Fibroblast of mammary gland (primary cell): ENCODE measurements around the gene ECEL1.
"Not testable (repeated sequence)": the region's sequence is repeated elsewhere in the genome, so short reads cannot be mapped to it uniquely, and the experiment has no call there.

Source experiments
- DNase-seq: peaks from one replicate; pipeline ENCODE4 v3.0.0-alpha.2; 2010; ENCODE audit warnings: low read depth
- H3K4me3 ChIP-seq: 2 replicates; pipeline ENCODE4 v1.5.1; 2011; ENCODE audit warnings: low read depth, mild to moderate bottlenecking, low read length, moderate library complexity; ENCODE audit not compliant: control insufficient read depth
- TF ChIP-seq, protein P1 (sequence below): conservative IDR thresholded peaks from 2 replicates; pipeline ENCODE4 v1.5.1; 2011; ENCODE audit warnings: low read depth, low read length, inconsistent platforms; ENCODE audit not compliant: control insufficient read depth, insufficient read depth

Gene ECEL1

DNA sequence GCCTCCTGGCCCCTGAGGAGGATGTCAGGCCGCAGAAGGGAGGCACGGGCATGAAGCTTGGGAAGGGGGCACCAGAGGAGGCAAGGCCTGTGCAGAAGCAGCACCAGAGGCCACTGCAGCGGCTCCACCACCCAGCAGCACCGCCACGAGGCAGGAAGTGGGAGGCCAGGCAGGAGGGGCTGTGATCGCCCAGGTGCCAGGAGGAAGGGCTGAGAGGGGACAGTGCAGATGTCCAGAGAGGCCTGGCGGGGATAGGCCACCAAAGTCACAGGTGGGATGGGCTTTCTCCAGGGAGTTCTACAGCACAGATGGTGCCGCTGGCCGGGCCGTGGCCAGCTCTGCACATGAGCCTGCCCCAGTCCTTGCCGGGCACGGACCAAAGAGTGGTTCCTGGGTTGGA, 37.7 kb downstream of the ECEL1 start:
- H3K4me3 ChIP-seq = no peak overlapping the region
- TF ChIP-seq, protein P1, sequence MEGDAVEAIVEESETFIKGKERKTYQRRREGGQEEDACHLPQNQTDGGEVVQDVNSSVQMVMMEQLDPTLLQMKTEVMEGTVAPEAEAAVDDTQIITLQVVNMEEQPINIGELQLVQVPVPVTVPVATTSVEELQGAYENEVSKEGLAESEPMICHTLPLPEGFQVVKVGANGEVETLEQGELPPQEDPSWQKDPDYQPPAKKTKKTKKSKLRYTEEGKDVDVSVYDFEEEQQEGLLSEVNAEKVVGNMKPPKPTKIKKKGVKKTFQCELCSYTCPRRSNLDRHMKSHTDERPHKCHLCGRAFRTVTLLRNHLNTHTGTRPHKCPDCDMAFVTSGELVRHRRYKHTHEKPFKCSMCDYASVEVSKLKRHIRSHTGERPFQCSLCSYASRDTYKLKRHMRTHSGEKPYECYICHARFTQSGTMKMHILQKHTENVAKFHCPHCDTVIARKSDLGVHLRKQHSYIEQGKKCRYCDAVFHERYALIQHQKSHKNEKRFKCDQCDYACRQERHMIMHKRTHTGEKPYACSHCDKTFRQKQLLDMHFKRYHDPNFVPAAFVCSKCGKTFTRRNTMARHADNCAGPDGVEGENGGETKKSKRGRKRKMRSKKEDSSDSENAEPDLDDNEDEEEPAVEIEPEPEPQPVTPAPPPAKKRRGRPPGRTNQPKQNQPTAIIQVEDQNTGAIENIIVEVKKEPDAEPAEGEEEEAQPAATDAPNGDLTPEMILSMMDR = no peak
- DNase-seq = no peak

DNA sequence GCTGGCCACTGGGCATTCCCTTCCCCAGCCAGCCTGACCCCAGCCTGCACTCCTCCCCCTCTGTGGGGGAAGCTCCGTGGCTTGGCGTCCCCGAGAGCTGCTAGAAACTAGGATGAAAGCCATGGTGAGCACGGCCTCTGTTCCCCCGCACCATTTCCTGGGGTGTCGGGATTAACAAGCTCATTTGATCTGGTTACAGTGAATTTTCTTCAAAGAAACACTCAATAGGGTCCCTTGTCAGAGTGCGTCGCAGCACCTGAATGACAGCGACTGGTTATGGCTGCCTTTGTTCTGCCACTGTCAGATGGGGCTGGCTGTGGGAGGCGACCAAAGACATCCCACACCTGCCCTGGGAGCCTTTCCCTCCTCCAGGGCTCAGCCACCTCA, 39.3 kb downstream of the ECEL1 start:
- no peak overlapping the region for H3K4me3 ChIP-seq
- DNase-seq = no peak
- TF ChIP-seq, protein P1 = no peak

DNA sequence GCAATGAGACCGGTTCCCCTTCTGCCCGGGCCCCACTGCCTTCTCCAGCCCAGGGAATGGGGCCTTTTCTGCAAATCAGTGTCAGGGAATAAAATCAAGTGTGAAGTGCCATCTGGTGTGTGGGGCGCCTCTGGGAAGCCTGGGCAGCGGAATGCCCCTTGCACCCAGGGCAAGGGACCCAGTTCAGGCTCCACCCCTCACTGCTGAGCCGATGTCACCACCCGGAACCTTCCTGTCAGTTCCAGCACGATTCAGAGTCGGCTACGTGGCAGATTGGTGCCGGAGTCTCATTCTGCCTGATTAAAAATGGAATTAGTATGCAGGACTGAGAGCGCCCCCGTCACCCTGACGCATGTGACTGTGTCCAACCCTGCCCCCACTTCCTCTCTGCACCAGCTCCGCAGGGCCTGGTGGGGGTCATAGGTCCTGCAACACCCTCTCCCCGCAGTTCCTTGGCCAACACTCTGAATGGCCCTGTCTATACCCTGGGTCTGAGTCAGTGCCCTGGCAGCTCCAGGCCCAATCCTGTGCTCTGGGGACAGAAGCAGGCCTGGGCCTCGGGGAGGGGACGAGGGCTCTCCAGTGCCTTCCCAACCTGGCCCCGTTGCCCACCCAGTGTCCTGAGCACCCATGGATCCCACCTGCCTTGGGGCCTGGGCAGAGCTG, 39.9 kb downstream of the ECEL1 start:
- TF ChIP-seq, protein P1 = no peak
- DNase-seq = no peak
- H3K4me3 ChIP-seq = no peak overlapping the region

DNA sequence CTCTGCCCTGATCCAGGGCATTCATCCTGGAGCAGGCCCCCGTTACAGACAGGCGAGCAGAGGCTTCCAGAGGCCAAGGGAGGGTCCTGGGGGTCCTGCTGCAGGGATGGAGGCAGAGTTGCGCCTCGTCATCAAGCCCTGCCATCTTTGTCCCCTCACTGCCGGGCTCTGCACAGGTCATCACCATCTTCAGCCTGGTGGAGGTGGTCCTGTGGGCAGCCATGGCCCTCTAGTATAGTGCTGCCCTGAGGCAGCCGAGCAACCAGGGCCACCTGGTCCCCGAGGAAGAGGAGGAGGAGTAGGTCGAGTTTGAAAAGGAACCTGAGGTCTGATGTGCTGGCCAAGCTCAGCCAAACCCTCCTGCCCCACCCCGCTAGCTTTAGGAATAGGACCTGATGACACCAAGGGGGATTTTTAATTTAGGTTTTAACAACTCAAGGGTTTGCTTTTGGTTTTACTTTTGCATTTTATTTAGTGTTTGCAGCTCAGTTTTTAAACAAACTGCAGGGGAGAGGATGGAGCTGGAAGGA, 40.5 kb downstream of the ECEL1 start:
- DNase-seq = no peak
- no peak overlapping the region for H3K4me3 ChIP-seq
- TF ChIP-seq, protein P1 = no peak

DNA sequence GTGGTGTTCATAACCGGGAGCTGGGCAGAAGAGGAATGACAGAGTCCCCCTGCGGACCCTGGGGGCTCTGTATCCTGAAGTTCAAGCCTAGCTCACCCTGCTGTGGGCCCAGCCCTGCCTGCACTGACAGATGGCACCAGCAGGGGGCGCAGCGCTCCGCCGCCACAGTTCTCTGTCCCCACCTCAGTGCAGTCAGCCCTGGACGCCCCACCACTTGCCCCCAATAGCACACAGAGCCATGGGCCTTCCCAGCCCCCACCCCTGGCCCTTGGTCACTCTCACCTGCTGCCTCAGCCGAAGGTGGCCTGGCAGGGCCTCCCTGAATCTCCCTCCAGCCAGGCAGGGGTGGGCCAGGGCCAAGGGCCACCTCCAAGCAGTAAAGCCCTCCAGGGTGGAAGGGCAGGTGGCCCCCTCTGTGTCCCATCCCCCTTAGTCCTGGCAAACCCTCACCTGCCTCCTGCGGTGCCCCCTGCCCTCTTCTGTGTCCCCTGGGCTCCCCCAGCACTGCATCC, 41.3 kb downstream of the ECEL1 start:
- not testable (repeated sequence) for DNase-seq, H3K4me3 ChIP-seq

DNA sequence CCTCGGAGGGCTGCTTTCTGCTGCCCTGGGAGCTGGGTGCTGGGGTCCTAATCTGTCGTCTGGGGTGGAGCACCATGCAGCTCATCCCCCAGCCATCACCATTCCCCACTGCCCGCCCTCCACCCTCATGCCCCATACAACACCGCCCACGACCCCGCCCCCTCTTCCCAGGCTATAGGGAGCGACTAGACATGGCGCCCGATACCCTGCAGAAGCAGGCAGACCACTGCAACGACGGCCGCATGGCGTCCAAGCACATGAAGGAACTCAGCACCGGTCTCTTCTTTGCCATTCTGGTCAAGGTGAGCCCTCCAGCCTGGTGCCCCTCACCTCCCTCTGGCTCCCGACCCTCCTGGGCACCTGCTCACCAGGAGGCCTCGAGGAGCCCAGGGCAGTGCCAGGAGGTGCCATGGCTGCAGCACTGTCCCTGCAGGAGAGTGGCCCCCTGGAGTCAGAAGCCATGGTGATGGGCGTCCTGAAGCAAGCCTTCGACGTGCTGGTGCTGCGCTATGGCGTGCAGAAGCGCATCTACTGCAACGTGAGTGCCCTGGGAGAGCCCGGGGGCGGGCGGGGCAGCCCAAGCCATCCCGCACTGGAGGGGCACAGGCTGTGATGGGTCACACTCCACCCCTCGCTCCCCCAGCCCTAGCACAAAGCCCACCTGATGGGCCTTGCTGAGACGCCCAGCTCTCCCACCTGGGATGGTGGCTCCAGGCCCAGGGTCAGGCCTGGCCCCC, 42.3 kb downstream of the ECEL1 start:
- not testable (repeated sequence) for DNase-seq

DNA sequence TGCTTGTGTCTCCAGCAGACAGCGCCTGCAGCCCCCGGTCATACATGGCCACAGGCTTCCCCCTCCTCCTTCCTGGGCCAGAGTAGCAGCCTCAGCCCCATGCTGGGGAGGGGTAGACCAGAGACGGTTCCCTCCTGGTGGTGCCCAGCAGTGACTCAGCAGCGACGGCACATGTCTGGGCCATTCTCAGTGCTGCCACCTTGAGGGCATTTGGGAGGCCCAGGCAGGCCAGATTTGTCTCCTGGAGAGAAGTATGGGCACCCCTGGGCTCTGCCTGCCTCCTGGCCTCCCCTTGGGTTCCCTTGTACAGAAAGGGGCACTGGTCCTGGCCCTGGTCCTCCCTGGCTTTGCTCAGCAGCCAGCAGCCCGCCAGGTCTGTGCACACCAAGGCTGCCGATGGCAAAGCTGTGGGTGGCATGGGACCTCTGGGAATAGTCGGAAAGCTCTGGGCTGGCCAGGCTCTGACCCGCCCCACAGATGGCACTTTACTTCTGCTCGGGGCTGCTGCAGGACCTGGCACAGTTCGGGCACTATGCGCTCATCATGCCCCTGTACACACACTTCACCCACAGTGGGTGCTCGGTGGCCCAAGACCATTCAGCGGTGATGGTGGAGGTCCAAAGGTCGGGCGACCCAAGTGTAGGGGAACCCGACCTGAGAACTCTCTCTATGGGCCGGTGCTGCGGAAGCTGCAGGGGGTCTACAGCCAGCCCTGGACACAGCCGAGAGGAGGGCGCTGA, 43.1 kb downstream of the ECEL1 start:
- DNase-seq = peak; percentile 67
- TF ChIP-seq, protein P1 = peak; percentile 80
- no peak overlapping the region for H3K4me3 ChIP-seq

More for the DNA sequence above, 42.3 kb downstream of the ECEL1 start:
- H3K4me3 ChIP-seq = not testable (repeated sequence)

DNA sequence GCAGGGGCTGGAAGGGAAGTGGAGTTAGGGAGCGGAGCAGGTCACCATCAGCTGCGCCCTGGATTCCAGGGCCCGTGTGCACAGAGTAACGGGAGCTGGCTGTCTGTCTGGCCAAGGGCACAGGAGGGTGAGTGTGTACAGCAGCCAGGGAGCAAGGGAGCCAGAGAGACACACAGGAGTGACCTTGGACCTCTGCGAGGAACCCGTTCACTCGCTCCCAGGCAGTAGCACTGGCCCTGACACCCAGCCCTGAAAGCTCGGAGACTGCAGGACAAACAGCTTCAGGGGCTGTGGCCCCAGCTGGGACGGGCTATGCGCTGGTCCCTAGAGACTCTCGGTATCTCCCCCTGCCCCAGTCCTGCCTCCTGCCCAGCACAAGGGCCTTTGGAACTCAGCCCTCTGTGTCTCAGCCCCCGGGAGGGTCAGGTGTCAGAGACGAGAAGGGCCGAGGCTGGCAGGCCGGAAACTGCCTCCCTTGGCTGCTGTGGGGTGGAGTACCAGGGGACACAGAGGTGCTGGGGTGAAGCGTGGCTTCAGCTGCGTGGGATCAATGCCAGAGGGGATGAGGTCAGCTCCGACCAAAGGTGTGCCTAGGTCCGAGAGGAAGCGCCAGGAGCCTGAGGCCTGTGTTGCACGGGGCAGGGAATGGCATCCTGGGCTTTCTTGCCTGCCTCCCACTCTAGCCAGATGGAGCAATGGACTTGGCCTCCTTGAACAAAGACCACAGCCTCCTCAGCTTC, 43.8 kb downstream of the ECEL1 start:
- not testable (repeated sequence) for DNase-seq, H3K4me3 ChIP-seq

DNA sequence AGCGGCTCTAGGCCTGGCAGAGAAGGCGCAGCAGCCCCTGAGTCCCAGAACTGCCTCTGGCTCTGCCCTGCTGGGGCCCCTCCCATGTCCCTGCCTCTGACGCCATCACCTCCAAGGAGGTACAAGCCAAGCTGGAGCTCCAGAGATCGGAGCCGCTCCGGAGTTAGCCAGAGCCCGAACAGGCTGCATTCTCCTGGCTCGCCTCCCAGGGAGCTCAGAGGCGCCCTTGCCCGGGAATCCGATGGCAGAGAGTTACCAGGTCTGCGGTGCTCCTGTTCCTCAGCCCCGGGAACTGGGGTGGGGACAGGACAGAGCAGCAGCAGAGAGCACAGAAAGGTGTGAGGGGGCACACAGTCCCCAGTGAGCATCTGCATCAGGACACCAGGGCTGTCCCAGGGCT, 44.6 kb downstream of the ECEL1 start:
- H3K4me3 ChIP-seq, DNase-seq: not testable (repeated sequence)

DNA sequence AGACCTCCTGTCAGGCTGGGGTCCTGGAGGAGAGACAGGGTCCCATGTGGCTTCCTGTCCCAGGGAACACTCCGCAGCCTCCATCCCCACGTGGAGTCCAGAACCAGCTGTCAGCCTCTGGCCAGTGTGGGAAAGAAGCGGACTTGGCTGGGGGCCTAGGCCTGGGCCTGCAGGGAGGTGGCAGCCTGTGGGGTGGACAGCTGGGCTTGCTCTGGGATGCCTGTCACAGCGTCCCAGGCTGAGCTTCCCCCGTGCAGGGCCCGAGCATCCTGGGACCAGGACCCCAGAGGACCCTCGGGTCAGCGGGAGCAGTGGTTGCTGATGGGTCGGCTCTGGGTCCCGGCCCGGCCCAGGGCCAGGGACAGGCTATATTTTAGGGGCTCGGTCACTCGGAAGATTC, 45.2 kb downstream of the ECEL1 start:
- DNase-seq, H3K4me3 ChIP-seq: not testable (repeated sequence)

DNA sequence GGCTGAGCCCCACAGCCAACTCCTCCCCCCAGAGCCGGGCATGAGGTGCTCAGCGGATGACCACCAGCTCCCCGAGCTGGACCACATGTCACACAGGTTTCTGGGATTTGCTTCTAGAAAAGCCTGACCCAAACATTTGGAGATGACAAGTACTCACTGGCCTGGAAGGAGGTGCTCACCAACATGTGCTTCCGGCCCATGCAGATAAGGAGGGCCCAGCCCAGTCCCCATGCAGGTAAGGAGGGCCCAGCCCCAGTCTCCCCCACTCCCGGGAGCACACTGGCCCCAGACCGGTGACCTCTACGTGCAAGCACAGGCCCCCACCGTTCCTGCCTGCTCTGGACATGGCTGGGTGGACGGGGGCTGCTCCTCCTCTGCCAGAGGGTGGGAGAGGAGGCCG, 45.7 kb downstream of the ECEL1 start:
- not testable (repeated sequence) for H3K4me3 ChIP-seq, DNase-seq
